Measurements from ENCODE around the gene EIF2B1.

Gene EIF2B1

GRCh38 chr12:123633379-123634141 lies at the start of gene EIF2B1, which contains the start of gene GTF2H3:
Gene EIF2B1 (minus strand): TSS chr12:123633686. CDS start chr12:123633557, 129 bp downstream.
Gene GTF2H3 (plus strand): TSS chr12:123633829. CDS start chr12:123633860, 31 bp downstream.
- DNase-seq = peak; percentile 93

GRCh38 chr12:123681605-123682004 lies 48.1 kb upstream of the EIF2B1 start:
- DNase-seq = no peak

- no peak for DNase-seq
Measured at GRCh38 chr12:123678981-123679380, 45.5 kb upstream of the EIF2B1 start.

- DNase-seq = no peak
Measured at GRCh38 chr12:123676616-123677320, 43.3 kb upstream of the EIF2B1 start.

GRCh38 chr12:123675436-123675835 lies 42.0 kb upstream of the EIF2B1 start:
- no peak for DNase-seq

GRCh38 chr12:123671876-123672275 lies 38.4 kb upstream of the EIF2B1 start:
- no peak for DNase-seq

- peak; percentile 48 for DNase-seq
Measured at GRCh38 chr12:123670882-123671728, 37.6 kb upstream of the EIF2B1 start, which contains the start of gene TCTN2. Gene TCTN2 (plus strand): TSS chr12:123671113. CDS start chr12:123671241, 128 bp downstream.

GRCh38 chr12:123667771-123668170 lies 34.3 kb upstream of the EIF2B1 start:
- DNase-seq = no peak

GRCh38 chr12:123659996-123660727 lies 26.7 kb upstream of the EIF2B1 start:
- no peak for DNase-seq

GRCh38 chr12:123657211-123657610 lies 23.7 kb upstream of the EIF2B1 start:
- DNase-seq = no peak

- DNase-seq = no peak
Measured at GRCh38 chr12:123656392-123656791, 22.9 kb upstream of the EIF2B1 start.

GRCh38 chr12:123655420-123655819 lies 21.9 kb upstream of the EIF2B1 start:
- DNase-seq = no peak

- DNase-seq = no peak
Measured at GRCh38 chr12:123654129-123654701, 20.7 kb upstream of the EIF2B1 start.

GRCh38 chr12:123648401-123648800 lies 14.9 kb upstream of the EIF2B1 start:
- DNase-seq = no peak

- DNase-seq = peak; percentile 34
Measured at GRCh38 chr12:123645878-123646277, 12.4 kb upstream of the EIF2B1 start.

- DNase-seq = no peak
Measured at GRCh38 chr12:123645380-123645779, 11.9 kb upstream of the EIF2B1 start.

GRCh38 chr12:123643911-123644310 lies 10.4 kb upstream of the EIF2B1 start:
- no peak for DNase-seq

GRCh38 chr12:123634142-123634561 lies 666 bp upstream of the EIF2B1 start:
- no peak for DNase-seq

- no peak for DNase-seq
Measured at GRCh38 chr12:123621619-123622530, 11.6 kb downstream of the EIF2B1 start.

- DNase-seq = no peak
Measured at GRCh38 chr12:123621101-123621500, 12.4 kb downstream of the EIF2B1 start.

GRCh38 chr12:123617580-123617979 lies 15.9 kb downstream of the EIF2B1 start:
- no peak for DNase-seq
